PC-3 (cell line): ENCODE results near the gene SHF.

Experiments used
- CTCF ChIP-seq: fragments of 300-600 bp; sonication (generic); conservative IDR thresholded peaks from 2 replicates; pipeline ENCODE4 v1.5.1; 2017; ENCODE audit warnings: antibody characterized with exemption, low read depth, mild to moderate bottlenecking, low read length
- EZH2 ChIP-seq: fragments of 300-600 bp; sonication (generic); IDR thresholded peaks from one replicate; pipeline ENCODE4 v1.6.1; 2017; ENCODE audit warnings: antibody characterized with exemption, mild to moderate bottlenecking, low read length; ENCODE audit not compliant: unreplicated experiment
- EZH2phosphoT487 ChIP-seq: fragments of 300-600 bp; sonication (generic); IDR thresholded peaks from 2 replicates; pipeline ENCODE4 v1.6.1; 2018; ENCODE audit warnings: mild to moderate bottlenecking, antibody characterized with exemption, low read length, borderline replicate concordance

GRCh38 chr15:45130291-45131000, 57.3 kb downstream of the SHF start:
- TF ChIP-seq EZH2 (no peak), CTCF (no peak), EZH2phosphoT487 (no peak)
